Panc1 (cell line): ENCODE measurements around the gene KRTAP10-10.

Experiments
- POLR2AphosphoS5 ChIP-seq: IDR thresholded peaks from 2 replicates; pipeline ENCODE4 v1.6.1; 2012; ENCODE audit warnings: mild to moderate bottlenecking, low read depth, low read length, moderate library complexity
- SIN3A ChIP-seq: IDR thresholded peaks from 2 replicates; pipeline ENCODE4 v1.6.1; 2012; ENCODE audit warnings: low read depth, mild to moderate bottlenecking, low read length, moderate library complexity, borderline replicate concordance; ENCODE audit not compliant: insufficient read depth
- TCF7L2 ChIP-seq: IDR thresholded peaks from 2 replicates; pipeline ENCODE4 v1.6.1; 2011; ENCODE audit warnings: mild to moderate bottlenecking, low read depth, low read length, inconsistent platforms
- TF ChIP-seq, protein P1 (sequence below): fragments of 450-650 bp; IDR thresholded peaks from 2 replicates; pipeline ENCODE4 v1.5.1; 2017; ENCODE audit warnings: mild to moderate bottlenecking
- TF ChIP-seq, protein P2 (sequence below), 2 experiments: IDR thresholded peaks; 2 replicates each; pipeline ENCODE4 v1.6.1; 2011 to 2012; ENCODE audit warnings: low read depth in 2 of 2, control low read depth in 1 of 2, low read length in 1 of 2, mild to moderate bottlenecking in 1 of 2, moderate library complexity in 1 of 2; ENCODE audit not compliant: insufficient read depth in 1 of 2

DNA sequence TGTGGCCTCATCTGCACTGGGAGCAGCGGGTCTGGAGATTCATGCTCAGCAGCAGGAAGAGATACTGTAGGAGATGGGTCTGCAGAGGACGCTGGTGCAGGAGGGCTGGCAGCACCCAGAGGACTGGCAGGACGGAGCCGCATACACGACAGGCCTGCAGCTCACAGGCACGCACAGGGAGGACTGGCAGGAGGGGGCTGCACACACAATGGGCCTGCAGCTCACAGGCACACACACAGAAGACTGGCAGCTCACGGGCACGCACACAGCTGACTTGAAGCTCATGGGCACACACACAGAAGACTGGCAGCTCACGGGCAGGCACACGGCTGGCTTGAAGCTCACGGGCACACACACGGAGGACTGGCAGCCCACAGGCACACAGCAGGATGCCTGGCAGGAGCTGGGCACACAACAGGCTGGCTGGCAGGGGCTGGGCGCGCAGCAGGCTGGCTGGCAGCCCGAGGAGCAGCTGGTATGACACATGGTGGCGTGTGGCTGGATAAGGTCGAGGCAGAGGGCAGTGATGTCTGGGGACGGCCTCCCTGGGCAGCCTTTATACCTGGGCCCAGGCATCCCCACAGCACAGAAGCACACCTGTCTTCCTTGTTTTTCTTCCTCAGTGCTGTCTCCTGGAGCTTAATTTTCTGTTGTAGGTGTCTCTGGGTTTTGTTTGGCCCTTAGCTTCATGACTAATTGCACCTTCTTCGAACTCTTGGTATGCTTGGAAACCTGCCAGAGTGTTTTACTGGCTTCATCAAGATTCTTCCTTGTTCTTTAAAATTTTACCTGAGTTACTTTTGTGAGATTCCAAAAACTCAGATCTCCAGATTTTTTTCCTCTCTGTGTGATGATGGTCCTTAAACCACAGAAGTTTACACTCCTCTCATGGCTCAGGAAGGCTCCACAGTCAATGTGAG is 29.5 kb downstream of the KRTAP10-10 start, which contains the start of gene KRTAP12-2:
- TF ChIP-seq, protein P1, sequence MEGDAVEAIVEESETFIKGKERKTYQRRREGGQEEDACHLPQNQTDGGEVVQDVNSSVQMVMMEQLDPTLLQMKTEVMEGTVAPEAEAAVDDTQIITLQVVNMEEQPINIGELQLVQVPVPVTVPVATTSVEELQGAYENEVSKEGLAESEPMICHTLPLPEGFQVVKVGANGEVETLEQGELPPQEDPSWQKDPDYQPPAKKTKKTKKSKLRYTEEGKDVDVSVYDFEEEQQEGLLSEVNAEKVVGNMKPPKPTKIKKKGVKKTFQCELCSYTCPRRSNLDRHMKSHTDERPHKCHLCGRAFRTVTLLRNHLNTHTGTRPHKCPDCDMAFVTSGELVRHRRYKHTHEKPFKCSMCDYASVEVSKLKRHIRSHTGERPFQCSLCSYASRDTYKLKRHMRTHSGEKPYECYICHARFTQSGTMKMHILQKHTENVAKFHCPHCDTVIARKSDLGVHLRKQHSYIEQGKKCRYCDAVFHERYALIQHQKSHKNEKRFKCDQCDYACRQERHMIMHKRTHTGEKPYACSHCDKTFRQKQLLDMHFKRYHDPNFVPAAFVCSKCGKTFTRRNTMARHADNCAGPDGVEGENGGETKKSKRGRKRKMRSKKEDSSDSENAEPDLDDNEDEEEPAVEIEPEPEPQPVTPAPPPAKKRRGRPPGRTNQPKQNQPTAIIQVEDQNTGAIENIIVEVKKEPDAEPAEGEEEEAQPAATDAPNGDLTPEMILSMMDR, result no peak
- TF ChIP-seq SIN3A, result no peak
- no peak for TF ChIP-seq POLR2AphosphoS5
- no peak for TF ChIP-seq TCF7L2
- TF ChIP-seq, protein P2, sequence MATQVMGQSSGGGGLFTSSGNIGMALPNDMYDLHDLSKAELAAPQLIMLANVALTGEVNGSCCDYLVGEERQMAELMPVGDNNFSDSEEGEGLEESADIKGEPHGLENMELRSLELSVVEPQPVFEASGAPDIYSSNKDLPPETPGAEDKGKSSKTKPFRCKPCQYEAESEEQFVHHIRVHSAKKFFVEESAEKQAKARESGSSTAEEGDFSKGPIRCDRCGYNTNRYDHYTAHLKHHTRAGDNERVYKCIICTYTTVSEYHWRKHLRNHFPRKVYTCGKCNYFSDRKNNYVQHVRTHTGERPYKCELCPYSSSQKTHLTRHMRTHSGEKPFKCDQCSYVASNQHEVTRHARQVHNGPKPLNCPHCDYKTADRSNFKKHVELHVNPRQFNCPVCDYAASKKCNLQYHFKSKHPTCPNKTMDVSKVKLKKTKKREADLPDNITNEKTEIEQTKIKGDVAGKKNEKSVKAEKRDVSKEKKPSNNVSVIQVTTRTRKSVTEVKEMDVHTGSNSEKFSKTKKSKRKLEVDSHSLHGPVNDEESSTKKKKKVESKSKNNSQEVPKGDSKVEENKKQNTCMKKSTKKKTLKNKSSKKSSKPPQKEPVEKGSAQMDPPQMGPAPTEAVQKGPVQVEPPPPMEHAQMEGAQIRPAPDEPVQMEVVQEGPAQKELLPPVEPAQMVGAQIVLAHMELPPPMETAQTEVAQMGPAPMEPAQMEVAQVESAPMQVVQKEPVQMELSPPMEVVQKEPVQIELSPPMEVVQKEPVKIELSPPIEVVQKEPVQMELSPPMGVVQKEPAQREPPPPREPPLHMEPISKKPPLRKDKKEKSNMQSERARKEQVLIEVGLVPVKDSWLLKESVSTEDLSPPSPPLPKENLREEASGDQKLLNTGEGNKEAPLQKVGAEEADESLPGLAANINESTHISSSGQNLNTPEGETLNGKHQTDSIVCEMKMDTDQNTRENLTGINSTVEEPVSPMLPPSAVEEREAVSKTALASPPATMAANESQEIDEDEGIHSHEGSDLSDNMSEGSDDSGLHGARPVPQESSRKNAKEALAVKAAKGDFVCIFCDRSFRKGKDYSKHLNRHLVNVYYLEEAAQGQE (IDR thresholded peaks at IDR 0.05; ENCODE audit: insufficient read depth in 1 of 2, low read depth in 2 of 2, low read length in 1 of 2), result no peak
